Activated T-cell treated with anti-CD3 and anti-CD28 coated beads, Interleukin-2, amount 50 U/mL, for 4 hours (primary cell): ENCODE results near the gene RASL10A. TPM values are rescaled to one million over a fixed set of nuclear protein-coding genes. Genes with fewer than 3 reads are reported as not detected.
A peak's percentile ranks its signal among the peaks of the same experiment; 100 is the strongest.

Source experiments
- ATAC-seq, 2 donors: fragments of 200-7000 bp; cut with Tn5 transposase; one replicate each; pipeline ENCODE4 v1.10.0; 2021
- DNase-seq: peaks from one replicate; pipeline ENCODE4 v3.0.0-alpha.2; 2020
- H3K27me3 Mint-ChIP-seq: one replicate; pipeline ENCODE4 v1.8.0; 2021; ENCODE audit warnings: low read depth, mixed read lengths
- H3K36me3 Mint-ChIP-seq: one replicate; pipeline ENCODE4 v1.8.0; 2022; ENCODE audit warnings: mixed read lengths; ENCODE audit not compliant: insufficient read depth
- H3K4me1 Mint-ChIP-seq: one replicate; pipeline ENCODE4 v1.8.0; 2021; ENCODE audit warnings: low read depth, mixed read lengths
- H3K4me3 Mint-ChIP-seq: one replicate; pipeline ENCODE4 v1.8.0; 2021; ENCODE audit warnings: mild to moderate bottlenecking, moderate library complexity, mixed read lengths
- H3K9me3 Mint-ChIP-seq: one replicate; pipeline ENCODE4 v1.8.0; 2021; ENCODE audit warnings: mixed read lengths
- total RNA-seq, 3 donors: library from RNA; stranded (reverse); gene quantifications; one replicate each; pipeline ENCODE4 v1.2.1, GENCODE V29; 2021

RASL10A gene
- total RNA-seq, 3 donors from 2014 or later, result 0.56 to 0.87 (median 0.79) TPM

DNA sequence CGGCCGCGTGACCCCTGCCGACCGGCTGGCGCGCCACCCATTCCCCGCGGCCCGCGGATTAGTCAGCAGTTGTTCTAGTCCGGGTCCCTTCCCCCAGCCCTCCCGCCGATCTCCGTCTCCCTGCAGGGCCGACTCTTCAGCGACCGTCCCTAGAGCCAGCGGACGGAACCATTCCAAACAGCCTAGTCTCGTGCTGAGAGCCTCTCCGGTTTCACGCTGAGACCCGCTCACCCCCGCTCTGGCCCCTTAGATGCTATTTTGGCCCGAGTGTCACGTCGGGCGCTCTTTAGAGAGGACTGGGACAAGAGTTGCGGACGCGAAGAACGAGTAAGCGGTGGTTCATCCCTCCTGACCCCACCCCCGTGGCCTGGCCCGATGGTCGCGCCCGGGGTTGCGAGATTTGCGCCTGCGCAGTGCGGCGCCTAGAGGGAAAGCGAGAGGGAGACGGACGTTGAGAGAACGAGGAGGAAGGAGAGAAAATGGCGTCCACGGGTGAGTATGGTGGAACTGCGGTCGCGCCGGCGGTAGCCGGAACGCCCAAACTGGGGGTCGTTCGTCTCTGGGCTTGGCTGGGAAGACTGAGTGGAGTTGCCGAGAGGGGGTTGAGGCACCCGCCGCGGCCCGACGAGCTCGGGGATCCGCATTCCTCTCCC lies 47.5 kb downstream of the RASL10A start, which contains the start of the genes EWSR1 and RHBDD3:
EWSR1 (plus strand) TSS at position 411 of the 653 bp plus-strand sequence; CDS start at position 480, 69 bp downstream.
RHBDD3 (minus strand) TSS at position 124 of the 653 bp plus-strand sequence. CDS start 2,355 bp downstream, outside the sequence.
- ATAC-seq (peak; percentile 87 to 90), DNase-seq (peak; percentile 96)
- H3K4me3 Mint-ChIP-seq, result peak within 1 kb of the TSS; percentile 96
- H3K36me3 Mint-ChIP-seq, result peaks cover 44% of the 10 kb centered on the region
- peaks cover 43% of the 10 kb centered on the region for H3K4me1 Mint-ChIP-seq
- H3K27me3 Mint-ChIP-seq, result no peaks in the 10 kb centered on the region
- no peaks in the 10 kb centered on the region for H3K9me3 Mint-ChIP-seq

DNA sequence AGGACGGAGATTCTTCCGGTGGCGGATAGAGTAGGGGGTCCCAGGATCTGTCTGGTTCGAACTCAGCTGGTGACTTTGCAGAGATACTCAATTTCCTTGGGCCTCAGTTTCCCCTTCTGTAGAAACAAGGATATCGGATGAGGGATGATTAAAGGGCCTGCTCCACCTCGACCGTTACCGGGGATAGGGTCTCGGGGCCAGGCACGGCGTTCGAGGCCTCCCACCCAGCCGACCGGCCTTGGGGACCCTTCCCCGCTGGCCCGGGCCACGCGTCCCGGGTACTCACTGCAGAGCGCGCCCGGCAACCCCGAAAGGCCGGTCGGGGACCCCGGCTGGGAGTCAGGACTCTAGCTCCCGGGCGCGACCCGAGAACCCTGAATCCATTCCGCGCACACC lies 48.0 kb downstream of the RASL10A start:
- no peak for ATAC-seq
- Mint-ChIP-seq H3K9me3 (no peaks in the 10 kb centered on the region), H3K4me1 (peaks cover 38% of the 10 kb centered on the region), H3K4me3 (peak overlapping the region; percentile 96), H3K36me3 (peaks cover 40% of the 10 kb centered on the region), H3K27me3 (no peaks in the 10 kb centered on the region)
- no peak for DNase-seq

DNA sequence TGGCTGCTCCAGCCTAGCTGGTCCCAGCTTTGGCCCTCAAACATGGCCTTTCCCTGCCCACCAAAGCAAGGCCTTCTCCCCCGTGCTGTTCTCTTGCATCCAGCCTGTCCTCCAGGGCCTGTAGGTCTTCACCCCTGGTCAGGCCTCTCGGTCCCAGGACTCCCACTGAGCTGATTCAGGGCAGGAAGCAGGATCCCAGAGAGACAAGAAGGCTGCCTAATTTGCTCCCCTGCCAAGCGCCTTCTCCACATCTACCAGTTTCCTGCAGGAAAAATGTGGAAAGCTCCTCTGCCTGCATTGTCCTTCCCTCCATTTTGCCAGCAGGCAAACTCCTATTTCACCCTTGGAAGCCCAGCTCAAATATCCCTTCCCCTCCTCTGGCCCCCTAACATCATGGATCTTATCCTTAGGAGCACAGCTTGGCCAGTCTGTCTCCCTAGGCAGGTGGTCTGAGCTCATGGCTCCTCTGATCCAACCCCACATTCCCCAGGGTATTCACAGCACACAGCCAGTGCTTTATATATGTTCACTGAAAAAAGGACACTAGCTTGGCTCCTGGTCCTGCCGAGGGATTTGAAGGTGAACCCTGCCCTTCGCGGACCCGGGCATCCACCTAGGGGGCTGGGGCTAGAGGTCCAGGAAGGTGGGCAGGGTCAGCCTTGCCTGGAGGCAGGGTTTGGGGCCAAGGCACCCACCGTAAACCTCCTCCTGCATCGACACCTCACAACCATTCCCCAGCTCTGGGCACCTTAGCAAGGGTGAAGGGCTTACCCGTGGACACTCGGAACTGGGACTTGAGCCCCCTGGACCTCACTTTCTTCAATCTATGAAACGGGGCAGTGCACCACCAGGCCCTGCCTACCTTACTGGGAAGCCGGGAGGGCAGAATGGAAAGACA lies 48.7 kb downstream of the RASL10A start:
- DNase-seq, result no peak
- ATAC-seq, result no peak
- Mint-ChIP-seq H3K4me1 (peaks cover 31% of the 10 kb centered on the region), H3K36me3 (peaks cover 35% of the 10 kb centered on the region), H3K27me3 (no peaks in the 10 kb centered on the region), H3K9me3 (no peaks in the 10 kb centered on the region), H3K4me3 (peak overlapping the region; percentile 96)

DNA sequence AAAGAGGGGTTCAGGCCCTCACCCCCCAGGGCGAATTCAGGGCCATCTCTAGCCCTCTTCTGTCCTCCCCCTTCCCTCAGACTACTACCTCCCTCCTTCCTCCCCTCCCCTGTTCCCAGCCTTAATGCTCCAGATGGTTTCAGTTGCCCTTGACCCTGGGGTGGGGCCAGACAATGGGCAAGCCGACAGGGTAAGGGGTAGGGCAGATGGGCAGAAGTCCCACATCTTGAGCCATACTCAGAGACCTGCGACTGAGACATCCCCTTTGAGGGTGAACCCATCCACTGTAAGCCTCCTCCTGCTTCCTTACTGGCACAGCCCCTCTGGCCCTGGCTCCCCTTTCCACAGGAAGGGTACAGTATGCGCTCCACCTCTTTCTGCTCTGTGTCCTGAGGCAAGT lies 49.6 kb downstream of the RASL10A start:
- ATAC-seq (no peak), DNase-seq (no peak)
- H3K36me3 Mint-ChIP-seq, result peaks cover 30% of the 10 kb centered on the region
- H3K4me1 Mint-ChIP-seq, result peaks cover 23% of the 10 kb centered on the region
- H3K27me3 Mint-ChIP-seq, result no peaks in the 10 kb centered on the region
- no peaks in the 10 kb centered on the region for H3K9me3 Mint-ChIP-seq
- H3K4me3 Mint-ChIP-seq, result peak overlapping the region; percentile 96

DNA sequence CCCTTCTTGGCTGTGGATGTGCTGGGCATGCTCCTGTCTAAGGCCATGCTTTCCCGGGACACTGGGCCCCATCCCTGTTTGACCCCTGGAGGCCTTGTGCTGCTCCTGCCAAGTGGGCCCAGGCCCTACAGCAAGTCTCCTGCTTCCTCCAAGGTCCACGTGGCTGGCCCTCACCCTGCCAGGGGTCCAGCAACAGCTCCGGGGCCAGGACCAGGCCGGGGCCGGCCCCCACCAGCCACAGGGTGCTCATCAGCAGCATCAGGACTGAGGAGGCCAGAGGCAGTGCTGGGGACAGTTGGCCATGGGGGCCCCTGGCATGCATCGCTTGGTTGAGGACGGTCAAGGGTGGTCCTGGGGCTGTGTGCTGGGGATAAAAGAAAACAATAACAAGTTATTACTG lies 50.2 kb downstream of the RASL10A start:
- Mint-ChIP-seq H3K27me3 (no peaks in the 10 kb centered on the region), H3K9me3 (no peaks in the 10 kb centered on the region), H3K36me3 (peaks cover 23% of the 10 kb centered on the region), H3K4me1 (peaks cover 17% of the 10 kb centered on the region), H3K4me3 (no peak overlapping the region)
- DNase-seq, result no peak
- ATAC-seq, result no peak

DNA sequence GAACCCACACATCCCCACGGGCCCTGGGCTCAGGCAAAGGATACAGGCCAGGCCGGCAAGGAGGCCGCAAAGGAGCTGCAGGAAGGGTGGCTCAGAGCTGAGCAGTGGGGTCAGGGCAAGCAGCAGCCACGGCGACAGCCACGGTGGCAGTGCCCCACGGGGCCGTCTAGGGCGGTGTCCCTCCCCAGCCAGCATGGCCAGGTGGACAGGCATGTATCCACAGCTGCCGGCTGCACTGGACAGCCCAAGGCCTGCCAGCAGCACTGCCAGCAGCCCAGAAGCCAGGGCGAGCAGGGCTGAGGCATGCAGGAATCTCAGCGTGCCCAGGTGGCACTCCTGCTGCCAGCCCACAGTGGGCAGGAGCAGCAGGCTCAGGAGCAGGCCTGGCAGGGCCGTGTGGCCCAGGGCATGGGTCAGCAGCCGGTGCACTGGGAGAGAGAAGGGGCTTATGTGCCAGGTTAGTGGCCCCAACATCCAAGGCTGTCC lies 51.7 kb downstream of the RASL10A start:
- no peak for DNase-seq
- peaks cover 11% of the 10 kb centered on the region for H3K36me3 Mint-ChIP-seq
- ATAC-seq, result no peak
- no peak overlapping the region for H3K4me3 Mint-ChIP-seq
- H3K4me1 Mint-ChIP-seq, result peaks cover 9% of the 10 kb centered on the region
- no peaks in the 10 kb centered on the region for H3K9me3 Mint-ChIP-seq
- no peaks in the 10 kb centered on the region for H3K27me3 Mint-ChIP-seq

Other genes starting within 250 kb of the RASL10A start
- gene KREMEN1, start 242.7 kb downstream of the RASL10A start, total RNA-seq, result under 1 TPM; 0.03 to 0.33 (median 0.03) TPM
- under 1 TPM in 2 of 3 donors, not detected in 1; 0.20 to 0.22 TPM for gene EMID1, start 109.8 kb downstream of the RASL10A start, total RNA-seq
- 10 to 100 TPM; 52.0 to 61.0 (median 56.8) TPM for gene RHBDD3, start 47.7 kb downstream of the RASL10A start, total RNA-seq
- 100 to 1,000 TPM; 458 to 522 (median 474) TPM for gene EWSR1, start 47.4 kb downstream of the RASL10A start, total RNA-seq
- under 1 TPM; 0.37 to 0.90 (median 0.56) TPM for gene GAS2L1, start 9.0 kb downstream of the RASL10A start, total RNA-seq
- gene AP1B1, start 72.9 kb upstream of the RASL10A start, total RNA-seq, result 10 to 100 TPM; 87.0 to 92.2 (median 89.8) TPM
- gene RFPL1, start 122.9 kb upstream of the RASL10A start, total RNA-seq, result not detected
- gene NEFH, start 164.5 kb upstream of the RASL10A start, total RNA-seq, result 1 to 10 TPM; 5.8 to 8.3 (median 7.3) TPM
- gene THOC5, start 238.1 kb upstream of the RASL10A start, total RNA-seq, result 10 to 100 TPM; 69.2 to 69.7 (median 69.5) TPM